D721Med (cell line): ENCODE data around the gene DSG2.
A peak's percentile ranks its signal among the peaks of the same experiment; 100 is the strongest.

Experiments used
- DNase-seq: peaks from one replicate; pipeline ENCODE4 v3.0.0; 2011; ENCODE audit warnings: low spot score; ENCODE audit not compliant: insufficient read length
- FAIRE-seq: peaks from 2 replicates; lab custom pipeline; 2011; peaks lifted over from hg19 to GRCh38; lab: Jason Lieb, UNC
- CTCF ChIP-seq: IDR thresholded peaks from 2 replicates; pipeline ENCODE4 v1.5.1; 2012; ENCODE audit warnings: mild to moderate bottlenecking, control low read depth; ENCODE audit not compliant: insufficient read depth; ENCODE audit errors: missing control alignments

The DSG2 gene

GRCh38 chr18:31553800-31554199 lies 55.8 kb downstream of the DSG2 start:
- no peak for FAIRE-seq
- no peak for DNase-seq
- no peak for TF ChIP-seq CTCF

DNA sequence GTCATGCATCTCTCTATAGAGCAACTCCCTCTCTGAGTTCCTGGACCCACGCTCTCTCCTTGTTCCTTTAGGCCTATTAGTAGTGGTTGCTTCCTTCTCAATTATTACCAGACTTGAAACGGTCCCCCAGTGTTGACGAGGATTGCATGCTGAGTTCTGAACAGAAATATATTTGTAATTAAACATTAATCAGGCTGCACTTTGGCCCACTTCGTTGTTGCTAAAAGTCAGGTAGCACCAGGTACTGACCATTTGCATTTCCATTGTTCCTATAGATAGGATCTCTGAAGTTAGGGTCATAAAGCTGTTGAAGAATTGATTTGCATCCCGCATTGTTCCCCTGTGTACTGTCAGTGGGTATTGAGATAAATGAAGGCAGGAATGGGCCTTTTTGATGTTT lies 56.8 kb downstream of the DSG2 start:
- no peak for TF ChIP-seq CTCF
- FAIRE-seq (no peak), DNase-seq (no peak)

DNA sequence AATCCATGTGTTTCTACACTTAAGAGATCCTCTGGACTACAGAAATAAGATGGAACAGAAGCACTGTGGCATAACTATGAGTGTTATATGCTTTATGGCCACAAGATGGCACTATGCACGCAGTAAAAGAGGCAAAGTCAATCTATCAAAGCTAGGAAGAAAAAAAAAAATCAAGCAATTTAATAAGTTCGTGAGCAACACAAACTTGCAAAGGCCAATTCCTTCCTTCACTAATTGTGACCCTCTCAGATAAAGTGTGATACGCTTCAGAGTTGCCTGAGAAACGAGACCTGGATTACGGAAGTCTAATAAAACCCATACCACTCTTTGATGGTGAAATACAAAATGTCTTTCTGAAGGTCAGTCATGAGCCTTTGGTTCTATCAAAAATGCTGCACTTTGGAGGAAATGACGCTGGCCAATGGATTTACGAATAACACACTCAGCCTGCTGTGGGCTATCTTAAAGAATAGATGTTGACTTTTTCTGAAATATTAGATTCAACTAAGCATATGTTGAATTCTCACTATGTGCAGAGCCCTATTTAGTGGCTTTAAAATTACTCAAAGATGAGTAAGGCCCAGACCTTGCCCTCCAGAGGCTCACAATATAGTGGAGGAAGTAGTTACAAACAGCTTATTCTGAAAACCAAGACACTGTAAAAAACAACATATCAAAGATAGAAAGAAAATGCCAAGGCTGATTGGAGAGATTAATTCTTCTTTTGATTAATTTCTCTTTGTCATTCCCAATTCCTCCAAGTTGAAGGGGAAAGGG lies 58.2 kb downstream of the DSG2 start:
- FAIRE-seq, result peak; percentile 99
- peak; percentile 93 for TF ChIP-seq CTCF
- DNase-seq, result peak; percentile 36

DNA sequence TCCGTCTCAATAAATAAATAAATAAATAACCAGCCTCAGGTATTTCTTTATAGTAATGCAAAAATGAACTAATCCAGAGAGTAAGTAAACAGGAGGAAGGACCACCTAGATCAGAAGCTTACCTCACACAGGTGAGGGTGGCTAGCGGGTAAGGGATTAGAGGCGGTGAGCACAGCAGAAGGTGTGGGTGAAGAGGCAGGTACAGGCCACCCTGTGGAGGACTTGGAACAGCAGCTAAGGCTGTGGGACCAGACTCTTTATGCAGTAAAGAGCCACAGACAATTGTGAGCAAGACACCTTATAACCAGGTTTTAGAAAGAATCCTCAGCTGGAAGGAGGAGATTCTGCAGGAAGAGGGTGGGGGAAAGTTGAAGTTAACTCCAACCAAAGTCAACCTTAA lies 59.5 kb downstream of the DSG2 start:
- DNase-seq (no peak), FAIRE-seq (no peak)
- no peak for TF ChIP-seq CTCF

DNA sequence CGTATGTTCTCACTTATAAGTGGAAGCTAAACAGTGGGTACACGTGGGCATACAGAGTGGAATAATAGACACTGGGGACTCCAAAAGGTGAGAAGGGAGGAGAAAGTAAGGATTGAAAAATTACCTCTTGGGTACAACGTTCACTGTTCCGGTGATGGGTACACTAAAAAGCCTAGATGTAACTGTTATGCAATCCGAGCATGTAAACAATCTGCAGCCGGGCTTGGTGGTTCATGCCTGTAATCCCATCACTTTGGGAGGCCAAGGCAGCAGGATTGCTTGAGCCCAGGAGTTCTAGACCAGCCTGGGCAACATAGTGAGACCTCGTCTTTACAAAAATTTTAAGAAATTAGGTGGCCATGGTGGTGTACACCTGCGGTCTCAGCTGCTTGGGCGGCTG lies 60.6 kb downstream of the DSG2 start:
- TF ChIP-seq CTCF, result no peak
- no peak for DNase-seq
- no peak for FAIRE-seq

GRCh38 chr18:31562726-31563125 lies 64.7 kb downstream of the DSG2 start:
- FAIRE-seq (peak; percentile 6), DNase-seq (no peak)
- TF ChIP-seq CTCF, result no peak

DNA sequence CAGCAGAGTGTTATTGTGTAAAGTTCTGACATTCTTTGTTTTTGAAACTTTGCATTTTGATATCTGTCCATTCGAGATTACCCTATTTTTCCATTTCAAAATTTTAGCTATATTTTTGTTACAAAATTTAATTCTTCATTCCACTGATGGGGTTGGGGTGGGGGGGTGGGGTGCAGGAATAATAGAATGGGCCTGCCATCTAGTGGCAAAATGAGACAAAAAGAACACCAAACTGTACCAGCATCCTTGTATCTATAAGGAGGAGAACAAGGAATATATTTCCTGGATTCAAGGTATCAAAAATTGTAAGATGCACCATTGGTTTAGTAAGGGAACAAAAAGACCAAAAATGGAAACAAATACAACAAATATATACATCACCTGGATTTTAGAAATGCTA lies 65.8 kb downstream of the DSG2 start:
- no peak for FAIRE-seq
- no peak for DNase-seq
- TF ChIP-seq CTCF, result peak; percentile 13
